GM18511 (cell line): Measurements from ENCODE around the gene VPS54.

ENCODE experiments used
- ATAC-seq: cut with Tn5 transposase; IDR thresholded peaks from one replicate; pipeline ENCODE4 v1.9.1; 2021; ENCODE audit warnings: mild to moderate bottlenecking, moderate library complexity; ENCODE audit not compliant: unreplicated experiment

The VPS54 gene, protein sequence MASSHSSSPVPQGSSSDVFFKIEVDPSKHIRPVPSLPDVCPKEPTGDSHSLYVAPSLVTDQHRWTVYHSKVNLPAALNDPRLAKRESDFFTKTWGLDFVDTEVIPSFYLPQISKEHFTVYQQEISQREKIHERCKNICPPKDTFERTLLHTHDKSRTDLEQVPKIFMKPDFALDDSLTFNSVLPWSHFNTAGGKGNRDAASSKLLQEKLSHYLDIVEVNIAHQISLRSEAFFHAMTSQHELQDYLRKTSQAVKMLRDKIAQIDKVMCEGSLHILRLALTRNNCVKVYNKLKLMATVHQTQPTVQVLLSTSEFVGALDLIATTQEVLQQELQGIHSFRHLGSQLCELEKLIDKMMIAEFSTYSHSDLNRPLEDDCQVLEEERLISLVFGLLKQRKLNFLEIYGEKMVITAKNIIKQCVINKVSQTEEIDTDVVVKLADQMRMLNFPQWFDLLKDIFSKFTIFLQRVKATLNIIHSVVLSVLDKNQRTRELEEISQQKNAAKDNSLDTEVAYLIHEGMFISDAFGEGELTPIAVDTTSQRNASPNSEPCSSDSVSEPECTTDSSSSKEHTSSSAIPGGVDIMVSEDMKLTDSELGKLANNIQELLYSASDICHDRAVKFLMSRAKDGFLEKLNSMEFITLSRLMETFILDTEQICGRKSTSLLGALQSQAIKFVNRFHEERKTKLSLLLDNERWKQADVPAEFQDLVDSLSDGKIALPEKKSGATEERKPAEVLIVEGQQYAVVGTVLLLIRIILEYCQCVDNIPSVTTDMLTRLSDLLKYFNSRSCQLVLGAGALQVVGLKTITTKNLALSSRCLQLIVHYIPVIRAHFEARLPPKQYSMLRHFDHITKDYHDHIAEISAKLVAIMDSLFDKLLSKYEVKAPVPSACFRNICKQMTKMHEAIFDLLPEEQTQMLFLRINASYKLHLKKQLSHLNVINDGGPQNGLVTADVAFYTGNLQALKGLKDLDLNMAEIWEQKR

DNA sequence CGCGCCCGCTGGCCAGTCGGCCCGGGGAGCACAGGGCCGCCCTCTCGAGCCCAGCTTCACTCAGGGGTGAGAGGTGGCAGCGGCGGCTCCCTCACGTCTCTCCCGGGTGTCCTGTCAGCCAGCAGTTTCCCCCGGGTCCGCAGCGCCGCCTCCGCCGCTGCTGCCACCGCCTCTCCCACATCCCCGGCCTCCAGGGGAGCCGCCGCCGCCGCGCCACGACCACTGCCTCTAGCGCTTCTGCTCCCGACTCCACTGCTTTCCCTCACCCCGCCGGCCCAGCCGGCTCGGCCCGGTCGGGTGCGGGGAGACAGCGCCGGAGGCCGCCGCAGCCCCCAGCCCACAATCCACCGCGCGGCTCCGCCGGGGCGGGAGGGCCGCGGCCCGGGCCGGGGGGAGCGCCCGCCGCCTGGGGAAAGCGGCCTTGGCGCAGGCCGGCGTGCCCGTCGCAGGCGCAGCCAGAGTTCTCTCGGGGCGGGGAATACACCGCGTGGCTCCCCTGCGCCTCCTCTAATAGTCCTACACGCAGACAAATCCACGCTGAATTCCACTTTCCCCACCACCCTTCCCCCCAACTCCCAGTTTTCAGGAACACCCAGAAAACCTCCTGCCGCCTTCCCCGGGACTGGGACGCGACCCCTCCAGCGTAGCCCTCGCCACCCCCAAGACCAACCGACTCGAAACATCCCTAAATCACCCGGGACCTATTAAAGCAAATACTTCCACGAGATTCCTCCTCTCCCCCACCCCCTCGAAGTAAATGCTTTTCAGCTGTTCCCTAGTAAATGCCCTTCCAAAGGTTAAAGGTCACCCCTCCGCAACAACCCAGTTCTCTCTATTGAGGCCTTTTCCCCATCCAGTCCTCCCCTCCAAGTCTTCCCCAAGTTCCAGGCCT, at the start of gene VPS54:
Gene VPS54, minus strand, starts transcription at position 346 of the 892 bp plus-strand sequence. CDS start 35,429 bp downstream, outside the sequence.
- ATAC-seq = peak; percentile 77

DNA sequence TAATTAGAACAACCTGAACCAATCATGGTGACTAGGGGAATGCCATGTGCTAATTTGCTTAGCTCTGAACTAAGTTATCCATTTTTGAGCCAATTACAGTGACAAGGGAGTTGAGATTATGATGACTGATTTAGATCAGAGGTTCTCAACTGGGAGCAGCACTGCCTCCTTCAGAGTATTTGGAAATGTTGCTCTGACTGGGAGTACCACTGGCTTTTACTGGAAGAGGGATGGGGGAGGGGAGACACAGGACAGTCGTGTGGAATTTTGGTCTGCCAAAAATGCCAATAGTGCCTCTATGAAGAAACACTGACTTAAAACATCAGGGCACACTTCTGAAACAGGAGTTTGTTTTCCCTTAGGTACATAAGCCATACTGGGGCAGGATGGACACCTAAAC, 48.1 kb upstream of the VPS54 start:
- no peak for ATAC-seq

DNA sequence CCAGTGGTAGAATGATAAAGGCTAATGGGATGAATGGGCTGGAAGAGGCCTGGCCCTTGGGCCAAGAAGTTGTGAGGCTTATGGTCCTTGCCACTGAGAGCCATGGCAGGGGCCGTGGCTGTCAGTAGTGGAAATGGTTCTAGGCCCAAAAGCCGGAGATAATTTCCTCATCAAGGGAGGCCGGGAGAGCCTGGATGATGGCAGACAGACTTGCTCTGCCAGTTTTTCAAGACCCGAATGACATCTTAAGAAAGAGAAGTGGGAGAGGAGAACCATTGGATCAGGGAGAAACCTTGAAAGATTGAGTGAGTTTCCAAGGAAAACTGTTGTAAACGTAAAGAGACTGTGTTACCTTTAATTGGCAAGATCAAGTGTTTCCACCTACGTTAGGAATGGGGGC, 46.3 kb upstream of the VPS54 start:
- no peak for ATAC-seq

DNA sequence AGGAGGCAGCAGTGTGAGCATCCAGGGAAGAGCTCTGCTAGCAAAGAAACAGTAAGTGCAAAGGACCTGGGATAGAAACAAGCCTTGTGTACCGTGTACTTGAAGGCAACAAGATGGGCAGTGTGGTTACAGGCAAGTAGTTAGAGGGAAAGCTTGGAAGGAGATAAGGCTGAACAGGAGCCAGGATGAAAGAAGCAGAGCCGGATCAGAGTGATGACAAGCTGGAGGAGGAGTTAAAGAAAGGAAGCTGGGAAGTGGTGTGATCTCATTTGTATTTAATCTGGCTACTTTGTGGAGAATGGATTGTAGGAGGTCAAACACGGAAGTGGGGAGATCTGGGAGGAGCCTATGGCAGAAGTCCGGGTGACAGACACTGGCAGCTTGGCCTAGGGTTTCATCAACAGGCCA, 44.7 kb upstream of the VPS54 start:
- no peak for ATAC-seq

DNA sequence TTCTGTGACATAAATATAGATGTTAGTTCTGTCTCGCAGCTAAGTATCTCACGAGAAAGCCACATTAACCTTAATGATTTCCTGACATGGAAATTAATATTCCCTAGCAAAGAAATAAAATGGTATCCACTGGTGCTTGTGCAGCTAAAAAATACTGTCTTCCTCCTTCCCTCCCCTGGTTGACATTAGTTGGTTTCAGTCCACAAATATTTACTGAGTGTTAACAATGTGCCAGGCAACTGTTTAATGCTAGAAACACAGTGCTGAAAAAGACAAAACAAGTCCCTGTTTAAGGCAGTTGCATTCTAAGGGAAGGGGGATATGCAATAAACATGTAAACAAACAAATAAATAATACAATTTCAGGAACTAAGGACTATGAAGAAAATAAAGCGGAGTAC, 44.2 kb upstream of the VPS54 start:
- ATAC-seq = no peak

DNA sequence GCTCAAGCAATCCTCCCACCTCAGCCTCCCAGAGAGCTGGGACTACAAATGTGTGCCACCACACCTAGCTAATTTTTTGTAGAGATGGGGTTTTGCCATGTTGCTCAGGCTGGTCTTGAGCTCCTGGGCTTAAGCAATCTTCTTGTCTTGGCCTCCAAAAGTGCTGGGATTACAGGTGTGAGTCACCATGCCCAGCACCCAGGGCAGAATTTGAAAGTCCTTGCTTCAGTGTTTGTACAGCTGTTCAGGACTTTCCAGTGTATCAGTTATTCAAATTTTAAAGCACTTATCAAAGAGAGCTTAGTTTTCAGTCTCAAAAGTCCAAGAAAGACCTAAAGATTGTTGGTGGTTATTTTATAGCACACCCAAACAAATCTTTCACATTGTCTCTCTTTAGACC, 43.6 kb upstream of the VPS54 start:
- peak; percentile 67 for ATAC-seq

DNA sequence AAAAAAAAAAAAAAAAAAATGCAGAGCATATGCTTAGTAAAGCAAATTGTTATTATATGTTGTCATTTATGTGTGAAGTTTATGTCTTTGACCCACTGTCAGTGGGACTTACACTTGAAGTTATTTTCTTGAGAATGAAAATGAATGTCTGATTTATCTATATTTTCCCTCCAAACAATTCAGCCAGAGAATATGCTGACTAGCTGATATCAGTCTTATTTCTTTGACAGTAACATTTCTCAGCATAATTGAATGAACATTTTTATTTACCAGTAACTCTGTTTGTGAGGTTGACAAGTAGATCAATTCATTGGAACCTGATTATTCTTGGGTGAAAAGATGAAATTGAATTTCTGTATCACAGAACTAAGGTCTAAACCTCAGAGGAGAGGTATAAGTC, 40.0 kb upstream of the VPS54 start:
- ATAC-seq = no peak

DNA sequence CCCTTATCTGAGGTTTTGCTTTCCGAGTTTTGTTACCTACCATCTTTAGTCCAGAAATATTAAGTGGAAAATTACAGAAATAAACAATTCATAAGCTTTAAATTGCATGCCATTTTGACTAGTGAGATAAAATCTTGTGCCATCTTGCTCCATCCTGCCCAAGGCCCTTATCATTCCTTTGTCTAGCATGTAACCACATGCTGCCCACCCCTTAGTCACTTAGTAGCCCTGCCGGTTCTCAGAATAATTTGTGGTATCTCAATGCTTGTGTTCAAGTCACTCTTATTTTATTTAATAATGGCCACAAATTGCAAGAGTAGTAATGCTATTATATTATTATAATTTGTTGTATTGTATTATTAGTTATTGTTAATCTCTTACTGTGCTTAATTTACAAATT, 36.8 kb upstream of the VPS54 start:
- no peak for ATAC-seq

DNA sequence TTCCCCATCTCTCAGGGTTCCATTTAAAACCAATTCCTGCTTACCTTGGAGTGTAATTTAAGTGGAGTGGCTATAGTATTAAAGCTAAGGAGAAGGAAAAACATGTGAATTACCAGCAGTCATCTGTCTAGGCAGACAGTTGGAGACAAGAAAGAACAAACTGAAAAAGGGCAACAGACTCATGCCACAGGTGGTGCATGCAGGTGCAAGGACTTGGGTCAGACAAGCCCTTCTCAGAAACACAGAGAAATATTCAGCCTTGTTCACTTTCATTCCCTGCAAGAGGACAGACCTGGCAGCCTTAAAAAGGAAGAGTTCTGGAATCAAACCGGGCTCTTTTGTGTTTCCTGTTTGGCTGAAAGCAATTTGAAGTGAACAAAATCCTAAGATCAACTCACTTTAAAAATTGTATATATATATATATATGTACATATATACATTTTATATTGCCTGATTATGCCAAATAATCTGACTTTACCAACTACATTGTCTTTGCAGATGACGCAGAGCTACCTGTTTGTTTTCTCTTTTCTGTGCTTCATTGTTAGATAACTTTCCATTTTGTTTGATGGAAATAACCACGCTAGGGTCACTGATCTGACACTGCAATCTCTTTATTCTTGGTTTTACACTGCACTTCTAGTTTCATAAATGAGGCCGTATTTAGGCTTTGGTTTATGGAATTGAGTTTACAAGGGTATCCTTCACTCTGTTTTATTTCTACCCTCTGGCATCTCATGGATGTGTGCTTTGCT, 35.1 kb upstream of the VPS54 start:
- no peak for ATAC-seq

DNA sequence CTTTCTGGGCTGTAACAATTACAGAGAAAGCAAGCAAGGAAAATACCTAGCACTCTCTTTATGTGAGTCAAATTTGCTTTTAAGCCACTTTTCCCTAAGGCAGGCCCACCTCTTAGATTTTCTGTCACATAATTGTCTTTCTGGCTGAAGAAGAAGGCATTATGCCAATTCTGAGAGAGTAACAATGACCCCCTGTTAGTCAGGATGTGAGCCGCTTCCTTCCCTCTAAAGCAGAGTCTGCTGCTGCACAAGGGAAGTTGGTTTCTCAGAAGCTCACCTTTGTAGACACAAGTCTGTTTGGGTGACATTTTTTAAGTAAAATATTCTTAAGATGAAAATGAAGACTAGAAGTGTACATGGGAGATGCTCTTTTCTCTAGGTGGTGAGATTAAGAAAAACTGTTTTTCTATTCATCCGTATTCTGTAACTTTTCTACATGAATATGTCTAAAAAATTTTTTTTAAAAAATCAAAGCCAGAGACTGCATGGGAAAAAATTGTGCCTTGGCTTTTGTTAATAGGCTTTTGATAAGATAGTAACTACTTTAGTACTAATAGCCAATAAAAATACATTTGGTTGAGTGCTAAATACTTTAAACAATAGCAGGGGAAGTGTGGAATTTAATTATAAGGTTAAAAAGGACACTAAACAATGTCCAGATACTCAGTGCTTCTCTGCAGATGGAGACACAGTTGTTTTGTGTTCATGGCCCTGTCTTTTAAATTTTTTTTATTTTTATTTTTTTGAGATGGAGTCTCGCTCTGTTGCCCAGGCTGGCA, 33.4 kb upstream of the VPS54 start:
- no peak for ATAC-seq

DNA sequence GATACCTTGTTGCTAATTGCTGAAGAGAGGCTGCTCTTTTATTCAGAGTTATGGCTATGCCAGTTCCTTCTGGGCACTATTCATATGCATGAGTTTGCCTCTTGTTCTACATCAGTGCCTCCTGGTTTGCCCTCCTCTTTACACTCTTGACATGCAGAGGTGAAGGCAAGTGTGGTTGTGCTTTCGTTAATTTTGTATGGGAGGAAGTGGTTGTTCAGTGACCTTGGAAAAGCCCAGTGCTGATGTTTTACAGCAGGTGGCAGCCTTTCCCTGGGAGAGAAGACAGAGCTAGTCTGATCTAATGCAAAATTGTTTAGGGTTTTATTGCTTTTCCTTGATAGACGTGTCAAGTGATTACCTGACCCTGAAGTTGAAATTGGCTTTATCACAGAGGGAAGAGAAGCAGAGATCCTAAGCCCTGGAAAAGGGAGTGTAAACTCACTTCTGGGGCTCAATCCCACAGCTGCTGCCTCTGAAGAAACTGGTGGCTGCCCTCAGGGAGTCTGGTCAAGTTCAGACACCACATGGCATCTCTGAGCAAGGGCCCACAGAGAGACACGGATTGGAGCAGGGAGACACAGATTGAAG, 30.5 kb upstream of the VPS54 start:
- peak; percentile 86 for ATAC-seq

DNA sequence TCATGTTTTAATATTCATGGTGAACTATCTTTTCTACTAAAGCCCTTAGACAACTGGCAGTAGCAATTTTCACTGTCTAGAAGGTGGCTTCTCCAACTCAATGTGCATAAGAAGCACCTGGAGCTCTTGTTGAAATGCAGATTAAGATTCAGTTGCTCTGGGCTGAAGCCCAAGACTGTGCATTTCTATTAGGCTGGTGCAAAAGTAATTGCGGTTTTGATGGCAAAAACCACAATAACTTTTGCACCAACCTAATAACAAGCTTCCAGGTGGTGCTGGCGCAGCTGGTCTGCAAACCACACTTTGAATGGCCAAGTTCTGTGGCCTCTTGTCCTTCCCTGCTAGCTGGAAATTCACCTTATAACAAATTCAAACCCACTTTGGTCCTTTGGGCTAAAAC, 26.7 kb upstream of the VPS54 start:
- no peak for ATAC-seq

DNA sequence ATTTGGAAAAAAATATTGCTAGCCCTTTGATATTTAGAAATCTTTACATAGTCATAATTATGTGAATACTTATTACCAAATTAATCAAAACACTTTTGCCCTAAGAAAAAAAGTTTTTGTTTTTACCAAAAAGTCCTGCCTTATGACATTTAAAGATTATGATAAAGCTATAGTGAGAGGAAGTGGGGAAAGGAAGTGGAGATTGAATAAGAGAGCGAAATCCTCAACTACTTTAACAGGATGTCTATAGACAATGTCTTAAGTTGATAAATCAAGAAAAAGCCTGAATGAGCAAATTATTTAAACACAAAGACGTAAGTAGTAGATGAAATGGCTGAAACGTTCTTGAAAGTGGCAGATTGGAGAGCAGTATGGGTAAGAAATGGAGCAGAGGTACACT, 20.9 kb upstream of the VPS54 start:
- no peak for ATAC-seq

DNA sequence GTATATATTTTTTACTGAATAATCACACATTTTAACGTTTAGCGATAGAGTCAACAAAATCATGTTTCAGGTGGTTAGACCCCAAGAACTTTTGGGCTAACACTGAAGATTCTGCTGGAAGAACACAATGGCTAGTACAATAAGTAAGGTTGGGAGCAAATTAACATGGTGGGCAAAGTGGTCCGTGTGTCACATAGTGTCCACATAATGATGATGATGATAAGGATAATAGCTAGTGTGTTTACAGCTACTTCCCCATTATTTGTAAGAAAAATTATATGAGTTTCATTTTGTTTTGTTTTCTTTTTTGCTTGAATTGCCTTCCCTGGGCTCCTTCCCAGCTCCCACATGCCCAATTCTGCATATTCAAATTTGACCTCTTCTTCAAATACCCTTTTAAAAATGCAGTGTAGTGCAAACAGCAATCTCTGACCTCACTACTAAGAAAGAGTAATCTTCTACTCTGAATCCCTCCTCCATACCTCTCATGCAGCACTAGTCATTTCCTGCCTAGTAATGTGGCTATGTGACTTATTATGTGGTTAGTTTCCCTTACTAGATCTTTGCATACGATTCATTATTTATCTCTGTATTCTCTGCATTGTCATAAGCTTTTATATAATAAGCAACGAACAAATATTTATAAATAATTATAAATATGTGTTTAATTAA, 16.9 kb upstream of the VPS54 start:
- peak; percentile 100 for ATAC-seq

DNA sequence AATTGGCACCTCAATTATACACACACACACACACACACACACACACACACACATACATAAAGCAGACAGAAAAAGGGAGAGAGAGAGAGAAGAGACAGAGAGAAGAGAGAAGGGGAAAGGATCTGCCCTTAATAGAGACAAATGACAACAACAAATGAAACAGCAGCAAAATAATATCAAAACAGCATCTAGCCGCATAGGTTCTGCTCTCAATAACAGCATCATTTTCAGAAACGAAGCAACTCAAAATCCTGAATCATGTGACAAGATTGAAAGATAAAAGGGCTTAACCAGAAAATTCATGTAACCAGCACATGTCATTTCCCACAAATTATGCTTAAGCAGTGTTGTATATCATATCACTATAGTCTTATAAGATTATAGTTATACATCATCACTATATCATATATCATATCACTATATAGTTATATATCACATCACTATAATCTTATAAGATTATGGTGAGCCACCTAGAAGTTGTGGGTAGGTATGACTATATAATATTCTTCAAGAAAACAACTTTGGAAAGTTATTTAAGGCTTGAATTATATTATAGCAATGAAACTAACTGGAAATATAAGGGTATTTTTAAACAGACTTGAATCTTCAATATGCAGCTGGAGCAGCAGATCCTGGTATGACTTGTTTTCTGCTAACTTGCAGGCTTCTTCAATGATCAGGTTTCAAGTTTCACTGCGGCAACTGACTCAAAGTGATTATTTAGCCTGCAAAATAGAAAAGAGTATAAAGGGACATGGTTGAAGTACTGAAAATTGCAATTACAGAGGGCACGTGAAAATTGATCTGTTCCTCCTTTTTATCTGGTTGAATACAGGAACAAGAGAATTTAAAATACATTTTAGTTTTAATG, 16.1 kb upstream of the VPS54 start:
- no peak for ATAC-seq

DNA sequence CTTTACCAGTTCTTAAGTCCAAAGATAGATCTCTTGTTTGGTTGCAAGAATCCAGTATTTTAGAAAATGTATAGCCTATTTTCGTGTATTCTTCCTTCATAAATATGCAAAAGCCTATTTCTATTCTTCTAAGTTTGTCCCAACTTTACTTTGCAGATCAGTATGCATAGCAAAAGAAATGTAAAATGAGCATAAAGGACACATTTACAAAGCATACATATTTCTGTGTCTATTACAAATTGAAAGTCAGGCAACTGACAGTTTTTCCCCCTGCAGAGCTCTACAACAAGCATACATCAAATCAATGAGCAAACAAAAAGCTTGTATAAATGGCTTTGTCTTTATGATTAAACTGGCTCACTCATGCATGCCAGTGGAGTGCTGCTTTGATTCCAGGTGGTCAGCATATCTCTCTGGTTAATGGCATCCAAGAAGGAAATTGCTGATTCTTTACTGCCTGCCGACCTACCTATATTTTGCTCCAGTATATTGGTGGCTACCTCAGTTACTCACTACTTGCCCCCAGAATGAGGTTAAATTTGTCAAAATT, 10.0 kb upstream of the VPS54 start:
- ATAC-seq = no peak

DNA sequence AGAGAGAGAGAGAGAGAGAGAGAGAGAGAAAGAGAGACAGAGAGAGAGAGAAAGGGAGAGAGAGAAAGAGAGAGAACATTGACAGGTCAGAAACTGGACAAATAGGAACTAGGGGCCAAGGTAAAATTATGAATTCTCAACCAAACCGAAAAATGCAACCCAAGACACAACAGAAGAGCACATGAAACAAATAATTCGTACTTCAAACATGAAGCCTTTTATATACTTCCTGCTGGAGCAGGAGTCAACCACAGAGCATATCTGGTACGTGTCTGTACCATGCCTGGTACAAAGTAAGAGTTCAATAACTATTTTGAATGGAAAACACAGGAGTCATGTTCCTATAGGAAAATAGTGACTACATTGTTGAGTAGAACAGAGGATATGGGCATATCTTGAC, 6.5 kb upstream of the VPS54 start:
- ATAC-seq = no peak
